Measurements from ENCODE around the gene PRKCZ. TPM values are rescaled to one million over a fixed set of nuclear protein-coding genes. Genes with fewer than 3 reads are reported as not detected.

PRKCZ gene
- total RNA-seq, 2 experiments from 2014 or later: 17.8 to 19.0 TPM

GRCh38 chr1:2157856-2158255 lies 107.6 kb downstream of the PRKCZ start:
- Histone ChIP-seq H3K4me1 (ENCODE audit: insufficient read depth, low read length) (peaks cover 5% of the 10 kb centered on the region), H3K27me3 (ENCODE audit: control insufficient read depth in 1 of 2, insufficient read depth in 2 of 2, low read length in 2 of 2) (no peaks in the 10 kb centered on the region), H3K4me3 (ENCODE audit: low read length) (no peak overlapping the region), H3K36me3 (ENCODE audit: insufficient read depth, low read length) (peaks cover 27% of the 10 kb centered on the region), H3K9me3 (ENCODE audit: control insufficient read depth in 1 of 2, insufficient read depth in 1 of 2, low read length in 2 of 2) (peaks cover 0 to under 1% of the 10 kb centered on the region in 2 experiments), H3K27ac (ENCODE audit: low read depth in 1 of 2, low read length in 2 of 2) (no peak overlapping the region)
- Mint-ChIP-seq H3K27ac (no peak overlapping the region), H3K27me3 (no peaks in the 10 kb centered on the region), H3K36me3 (ENCODE audit: low read depth) (peaks cover 41% of the 10 kb centered on the region), H3K9me3 (no peaks in the 10 kb centered on the region), H3K4me3 (no peak overlapping the region), H3K4me1 (ENCODE audit: low read depth) (peaks cover 9% of the 10 kb centered on the region)
- TF ChIP-seq CTCF (IDR thresholded peaks at IDR 0.05): no peak
- intact Hi-C loops (cut with DNase I, micrococcal nuclease): no loop called here
- CTCF ChIA-PET: no interaction called here
- DNase-seq (no peak), ATAC-seq (ENCODE audit: poor library complexity) (no peak)
- POLR2A ChIA-PET: interaction anchor here (0.9 kb wide), 1 partner anchor 18 kb away, joined by 3 read pairs; no protein-coding TSS in a partner anchor

GRCh38 chr1:2158272-2158671 lies 108.1 kb downstream of the PRKCZ start:
- no peaks in the 10 kb centered on the region for H3K9me3 Mint-ChIP-seq
- Histone ChIP-seq H3K27me3 (ENCODE audit: control insufficient read depth in 1 of 2, insufficient read depth in 2 of 2, low read length in 2 of 2) (no peaks in the 10 kb centered on the region), H3K36me3 (ENCODE audit: insufficient read depth, low read length) (peaks cover 27% of the 10 kb centered on the region), H3K27ac (ENCODE audit: low read depth in 1 of 2, low read length in 2 of 2) (no peak overlapping the region), H3K9me3 (ENCODE audit: control insufficient read depth in 1 of 2, insufficient read depth in 1 of 2, low read length in 2 of 2) (peaks cover 0 to 4% of the 10 kb centered on the region in 2 experiments), H3K4me1 (ENCODE audit: insufficient read depth, low read length) (peaks cover under 1% of the 10 kb centered on the region), H3K4me3 (ENCODE audit: low read length) (no peak overlapping the region)
- intact Hi-C loops (cut with DNase I, micrococcal nuclease): no loop called here
- POLR2A ChIA-PET: interaction anchor here (0.9 kb wide), 1 partner anchor 18 kb away, joined by 3 read pairs; no protein-coding TSS in a partner anchor
- H3K4me3 Mint-ChIP-seq: no peak overlapping the region
- DNase-seq (no peak), ATAC-seq (ENCODE audit: poor library complexity) (no peak)
- CTCF ChIA-PET: no interaction called here
- H3K27ac Mint-ChIP-seq: no peak overlapping the region
- peaks cover 45% of the 10 kb centered on the region for H3K36me3 Mint-ChIP-seq (ENCODE audit: low read depth)
- no peaks in the 10 kb centered on the region for H3K27me3 Mint-ChIP-seq
- TF ChIP-seq CTCF (IDR thresholded peaks at IDR 0.05): no peak
- H3K4me1 Mint-ChIP-seq (ENCODE audit: low read depth): peaks cover 7% of the 10 kb centered on the region

- DNase-seq (no peak), ATAC-seq (ENCODE audit: poor library complexity) (no peak)
- ChIA-PET CTCF (no interaction called here), POLR2A (no interaction called here)
- Histone ChIP-seq H3K36me3 (ENCODE audit: insufficient read depth, low read length) (peaks cover 27% of the 10 kb centered on the region), H3K27ac (ENCODE audit: low read depth in 1 of 2, low read length in 2 of 2) (no peak overlapping the region), H3K4me3 (ENCODE audit: low read length) (no peak overlapping the region), H3K9me3 (ENCODE audit: control insufficient read depth in 1 of 2, insufficient read depth in 1 of 2, low read length in 2 of 2) (peaks cover 0 to 10% of the 10 kb centered on the region in 2 experiments), H3K27me3 (ENCODE audit: control insufficient read depth in 1 of 2, insufficient read depth in 2 of 2, low read length in 2 of 2) (no peaks in the 10 kb centered on the region), H3K4me1 (ENCODE audit: insufficient read depth, low read length) (no peaks in the 10 kb centered on the region)
- H3K9me3 Mint-ChIP-seq: no peaks in the 10 kb centered on the region
- no peak overlapping the region for H3K27ac Mint-ChIP-seq
- H3K27me3 Mint-ChIP-seq: no peaks in the 10 kb centered on the region
- H3K36me3 Mint-ChIP-seq (ENCODE audit: low read depth): peaks cover 47% of the 10 kb centered on the region
- H3K4me3 Mint-ChIP-seq: no peak overlapping the region
- peaks cover 7% of the 10 kb centered on the region for H3K4me1 Mint-ChIP-seq (ENCODE audit: low read depth)
- intact Hi-C loops (cut with DNase I, micrococcal nuclease): no loop called here
- TF ChIP-seq CTCF (IDR thresholded peaks at IDR 0.05): no peak
These were observed 108.9 kb downstream of the PRKCZ start for GRCh38 chr1:2159124-2159523.
